Measurements from ENCODE around the gene KSR1. TPM values are rescaled to one million over a fixed set of nuclear protein-coding genes. Genes with fewer than 3 reads are reported as not detected.

Gene KSR1
- total and polyA plus RNA-seq, 2 experiments from 2014 or later, result 0.98 to 2.5 TPM

DNA sequence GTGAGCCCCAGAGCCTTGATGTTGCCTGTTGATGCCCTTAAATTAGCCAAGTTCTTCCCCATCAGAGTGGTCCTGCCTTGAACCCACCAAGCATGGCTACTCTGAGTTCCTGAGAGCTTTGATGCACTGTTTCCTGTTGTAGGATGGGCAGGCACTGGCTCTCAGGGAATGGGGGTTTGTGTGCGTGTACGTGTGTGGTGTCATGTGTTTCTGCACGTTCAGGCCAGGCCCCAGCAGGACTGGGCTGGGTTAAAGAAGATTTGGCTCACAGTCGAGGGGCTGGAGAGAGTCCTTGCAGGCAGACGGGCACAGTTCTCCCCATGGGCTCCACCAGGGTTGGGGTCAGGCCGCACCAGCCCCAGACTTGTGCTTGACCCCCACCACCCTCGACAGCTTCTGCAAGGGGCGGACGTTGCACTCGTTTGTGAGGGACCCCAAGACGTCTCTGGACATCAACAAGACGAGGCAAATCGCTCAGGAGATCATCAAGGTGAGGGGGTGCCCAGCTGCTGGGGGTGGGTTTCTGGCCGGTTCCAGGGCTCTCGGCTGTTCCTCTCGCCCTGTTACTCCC is 151.4 kb downstream of the KSR1 start:
- no peaks in the 10 kb centered on the region for H3K79me2 ChIP-seq (ENCODE audit: insufficient read depth)
- H3K4me3 ChIP-seq, result no peak overlapping the region
- TF ChIP-seq EZH2 (IDR thresholded peaks at IDR 0.05; ENCODE audit: insufficient read depth, poor library complexity, severe bottlenecking) (no peak), EZH2phosphoT487 (IDR thresholded peaks at IDR 0.05; ENCODE audit: insufficient read depth, low read depth) (no peak)
- in situ Hi-C loops (cut with MboI), result loop anchor here (10.0 kb wide), 2 partner anchors 273 to 373 kb away; no protein-coding TSS in a partner anchor
- H3K4me2 ChIP-seq (ENCODE audit: unreplicated experiment), result no peak overlapping the region
- no peak overlapping the region for H3K27ac ChIP-seq
- H2AFZ ChIP-seq, result no peak overlapping the region
- H3K9ac ChIP-seq, result no peak overlapping the region
- H4K20me1 ChIP-seq (ENCODE audit: insufficient read depth), result no peaks in the 10 kb centered on the region
- H3F3A ChIP-seq (ENCODE audit: insufficient read depth), result no peaks in the 10 kb centered on the region
- DNase-seq, result no peak
- H3K27me3 ChIP-seq (replicated peaks; ENCODE audit: insufficient read depth), result no peaks in the 10 kb centered on the region
- H3K9me3 ChIP-seq (ENCODE audit: low read depth), result no peaks in the 10 kb centered on the region
- no peaks in the 10 kb centered on the region for H3K4me1 ChIP-seq (ENCODE audit: insufficient read depth)
- WGBS, 2 experiments (ENCODE audit: low coverage in 1 of 2, low lambda C conversion rate in 2 of 2, missing lambda C conversion rate in 2 of 2), result 87% methylated on average over 16 of the region's 16 CpGs
- no peaks in the 10 kb centered on the region for H3K9me2 ChIP-seq (ENCODE audit: insufficient read depth)
- no peaks in the 10 kb centered on the region for H3K36me3 ChIP-seq (ENCODE audit: low read depth)

DNA sequence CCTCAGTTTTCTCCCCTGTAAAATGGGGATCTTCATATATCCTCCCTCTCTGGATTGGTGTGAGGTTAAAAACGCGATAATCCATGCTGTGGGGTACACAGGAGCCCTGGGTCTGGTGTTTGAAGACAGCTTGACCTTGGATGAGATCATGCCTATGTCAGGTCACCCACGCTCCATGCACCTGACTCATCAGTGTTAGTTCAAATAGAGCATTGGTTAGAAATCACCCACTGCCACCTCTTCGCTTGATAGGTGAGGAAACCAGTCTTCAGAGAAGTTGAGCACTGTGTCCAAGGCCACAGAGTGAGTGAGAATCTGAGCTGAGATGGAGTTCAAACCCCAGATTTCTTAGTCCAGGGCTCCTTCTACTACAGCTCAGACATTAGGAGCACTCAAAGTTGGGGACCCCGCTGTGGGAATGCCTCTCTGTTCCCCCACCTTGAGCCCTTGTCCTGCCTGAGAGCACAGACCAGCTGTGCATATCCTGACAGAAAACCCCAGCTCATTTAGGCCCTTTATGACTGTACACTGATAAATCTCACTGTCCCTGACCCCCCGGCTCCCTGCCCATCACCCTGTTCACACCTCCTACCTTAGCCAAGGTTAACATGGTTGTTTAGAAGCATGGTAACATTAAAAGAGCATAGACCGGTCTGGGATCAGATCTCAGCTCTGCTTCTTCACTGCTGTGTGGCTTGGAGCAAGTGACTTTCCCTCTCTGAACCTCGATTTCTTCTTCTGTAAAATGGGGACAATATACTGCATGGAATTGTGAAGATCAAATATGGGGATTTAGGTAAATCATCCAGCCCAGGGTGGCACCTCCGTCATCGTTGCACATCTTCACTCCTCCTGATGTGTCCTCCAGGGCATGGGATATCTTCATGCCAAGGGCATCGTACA is 152.3 kb downstream of the KSR1 start:
- in situ Hi-C loops (cut with MboI), result loop anchor here (10.0 kb wide), 2 partner anchors 274 to 374 kb away; no protein-coding TSS in a partner anchor

DNA sequence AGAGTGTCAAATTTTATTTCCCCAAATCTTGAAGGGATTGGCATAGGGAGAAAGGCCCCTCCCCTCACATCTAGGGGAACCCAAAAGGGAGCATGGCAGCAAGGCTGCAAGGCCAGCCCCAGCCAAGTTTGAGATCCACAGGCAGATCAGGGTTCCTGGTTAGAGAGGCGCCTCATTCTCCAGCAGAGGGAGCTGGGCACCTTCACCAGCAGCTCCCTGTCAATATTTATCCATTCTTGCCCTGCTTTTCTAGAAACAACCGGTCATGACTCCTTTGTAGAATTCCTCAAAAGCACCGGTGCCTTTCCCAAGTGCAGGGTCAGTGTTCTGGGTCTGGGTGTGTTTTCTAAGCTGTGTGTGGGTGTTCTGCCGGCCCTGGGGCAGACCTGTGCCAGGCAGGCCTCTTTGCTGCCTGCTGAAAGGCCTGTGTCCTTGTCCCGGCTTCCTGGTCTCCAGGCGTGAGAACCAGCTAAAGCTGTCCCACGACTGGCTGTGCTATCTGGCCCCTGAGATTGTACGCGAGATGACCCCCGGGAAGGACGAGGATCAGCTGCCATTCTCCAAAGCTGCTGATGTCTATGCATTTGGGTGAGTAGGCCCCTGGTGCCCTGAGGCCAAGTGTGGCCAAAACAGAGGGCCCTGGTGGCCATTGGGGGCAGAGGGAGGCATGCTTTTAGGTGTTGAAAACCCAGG is 153.5 kb downstream of the KSR1 start:
- no peak overlapping the region for H3K4me2 ChIP-seq (ENCODE audit: unreplicated experiment)
- H3K79me2 ChIP-seq (ENCODE audit: insufficient read depth), result no peaks in the 10 kb centered on the region
- H3K9me3 ChIP-seq (ENCODE audit: low read depth), result no peaks in the 10 kb centered on the region
- H3K9ac ChIP-seq, result no peak overlapping the region
- no peak overlapping the region for H3K27ac ChIP-seq
- in situ Hi-C loops (cut with MboI), result loop anchor here (10.0 kb wide), 2 partner anchors 275 to 375 kb away; no protein-coding TSS in a partner anchor
- H3K36me3 ChIP-seq (ENCODE audit: low read depth), result no peaks in the 10 kb centered on the region
- peak; percentile 73 for DNase-seq
- H3K27me3 ChIP-seq (replicated peaks; ENCODE audit: insufficient read depth), result no peaks in the 10 kb centered on the region
- TF ChIP-seq EZH2phosphoT487 (IDR thresholded peaks at IDR 0.05; ENCODE audit: insufficient read depth, low read depth), result no peak
- no peak for TF ChIP-seq EZH2 (IDR thresholded peaks at IDR 0.05; ENCODE audit: insufficient read depth, poor library complexity, severe bottlenecking)
- no peak overlapping the region for H3K4me3 ChIP-seq
- H3K9me2 ChIP-seq (ENCODE audit: insufficient read depth), result no peaks in the 10 kb centered on the region
- H2AFZ ChIP-seq, result no peak overlapping the region
- no peaks in the 10 kb centered on the region for H3K4me1 ChIP-seq (ENCODE audit: insufficient read depth)
- H4K20me1 ChIP-seq (ENCODE audit: insufficient read depth), result no peaks in the 10 kb centered on the region
- H3F3A ChIP-seq (ENCODE audit: insufficient read depth), result no peaks in the 10 kb centered on the region
- 75 to 77% methylated on average over 11 of the region's 11 CpGs for WGBS, 2 experiments (ENCODE audit: low coverage in 1 of 2, low lambda C conversion rate in 2 of 2, missing lambda C conversion rate in 2 of 2)

More for the DNA sequence above, 152.3 kb downstream of the KSR1 start:
- 94 to 96% methylated on average over 11 of the region's 11 CpGs for WGBS, 2 experiments (ENCODE audit: low coverage in 1 of 2, low lambda C conversion rate in 2 of 2, missing lambda C conversion rate in 2 of 2)
- Histone ChIP-seq H3K27ac (no peak overlapping the region), H3K79me2 (ENCODE audit: insufficient read depth) (no peaks in the 10 kb centered on the region), H3F3A (ENCODE audit: insufficient read depth) (no peaks in the 10 kb centered on the region), H3K27me3 (replicated peaks; ENCODE audit: insufficient read depth) (no peaks in the 10 kb centered on the region), H3K9ac (no peak overlapping the region), H3K4me2 (ENCODE audit: unreplicated experiment) (no peak overlapping the region), H3K9me3 (ENCODE audit: low read depth) (no peaks in the 10 kb centered on the region), H3K4me1 (ENCODE audit: insufficient read depth) (no peaks in the 10 kb centered on the region), H3K36me3 (ENCODE audit: low read depth) (no peaks in the 10 kb centered on the region), H3K4me3 (no peak overlapping the region), H3K9me2 (ENCODE audit: insufficient read depth) (no peaks in the 10 kb centered on the region), H2AFZ (no peak overlapping the region), H4K20me1 (ENCODE audit: insufficient read depth) (no peaks in the 10 kb centered on the region)
- peak; percentile 16 for DNase-seq
- TF ChIP-seq EZH2phosphoT487 (IDR thresholded peaks at IDR 0.05; ENCODE audit: insufficient read depth, low read depth), result no peak
- no peak for TF ChIP-seq EZH2 (IDR thresholded peaks at IDR 0.05; ENCODE audit: insufficient read depth, poor library complexity, severe bottlenecking)

DNA sequence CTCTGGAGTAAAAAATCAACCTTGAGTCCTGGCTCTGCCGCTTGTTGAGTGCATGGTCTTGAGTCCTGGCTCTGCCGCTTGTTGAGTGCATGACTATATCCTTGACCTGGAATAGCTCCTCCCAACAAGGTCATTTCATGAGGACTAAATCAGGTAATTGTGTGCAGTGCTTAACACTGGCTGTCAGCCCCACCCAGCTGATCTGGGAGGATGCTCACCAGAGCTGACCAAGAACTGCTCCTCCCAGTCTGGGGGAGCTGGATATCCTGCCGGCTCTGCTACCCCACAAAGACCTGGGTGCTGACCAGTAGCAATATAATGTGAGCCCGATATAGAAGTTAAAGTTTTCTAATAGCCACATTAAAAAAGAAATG is 154.0 kb downstream of the KSR1 start:
- no peaks in the 10 kb centered on the region for H3K36me3 ChIP-seq (ENCODE audit: low read depth)
- no peaks in the 10 kb centered on the region for H3K9me2 ChIP-seq (ENCODE audit: insufficient read depth)
- H2AFZ ChIP-seq, result no peak overlapping the region
- H3K9me3 ChIP-seq (ENCODE audit: low read depth), result no peaks in the 10 kb centered on the region
- H3K4me1 ChIP-seq (ENCODE audit: insufficient read depth), result no peaks in the 10 kb centered on the region
- H3K9ac ChIP-seq, result no peak overlapping the region
- no peak overlapping the region for H3K27ac ChIP-seq
- H3K4me3 ChIP-seq, result no peak overlapping the region
- in situ Hi-C loops (cut with MboI), result no loop called here
- no peak for DNase-seq
- 94 to 98% methylated on average over 4 of the region's 4 CpGs for WGBS, 2 experiments (ENCODE audit: low coverage in 1 of 2, low lambda C conversion rate in 2 of 2, missing lambda C conversion rate in 2 of 2)
- H3K79me2 ChIP-seq (ENCODE audit: insufficient read depth), result no peaks in the 10 kb centered on the region
- TF ChIP-seq EZH2phosphoT487 (IDR thresholded peaks at IDR 0.05; ENCODE audit: insufficient read depth, low read depth), result no peak
- TF ChIP-seq EZH2 (IDR thresholded peaks at IDR 0.05; ENCODE audit: insufficient read depth, poor library complexity, severe bottlenecking), result no peak
- H3K4me2 ChIP-seq (ENCODE audit: unreplicated experiment), result no peak overlapping the region
- no peaks in the 10 kb centered on the region for H3F3A ChIP-seq (ENCODE audit: insufficient read depth)
- H4K20me1 ChIP-seq (ENCODE audit: insufficient read depth), result no peaks in the 10 kb centered on the region
- no peaks in the 10 kb centered on the region for H3K27me3 ChIP-seq (replicated peaks; ENCODE audit: insufficient read depth)

All from GM23248 (cell line).